HG02623 (cell line): ENCODE results near the gene AP3B1.
"Not testable (repeated sequence)": the region's sequence is repeated elsewhere in the genome, so short reads cannot be mapped to it uniquely, and the experiment has no call there.

Experiments used
- ATAC-seq: cut with Tn5 transposase; IDR thresholded peaks from one replicate; pipeline ENCODE4 v1.9.1; 2021; ENCODE audit warnings: moderate library complexity; ENCODE audit not compliant: unreplicated experiment

The AP3B1 gene

GRCh38 chr5:78070691-78071090, 223.8 kb downstream of the AP3B1 start:
- ATAC-seq = not testable (repeated sequence)

- ATAC-seq = not testable (repeated sequence)
Observed at GRCh38 chr5:78067581-78067980, 226.9 kb downstream of the AP3B1 start.

GRCh38 chr5:78066722-78067121, 227.8 kb downstream of the AP3B1 start:
- not testable (repeated sequence) for ATAC-seq

- ATAC-seq = no peak
Observed at GRCh38 chr5:78065663-78066062, 228.8 kb downstream of the AP3B1 start.

- ATAC-seq = no peak
Observed at GRCh38 chr5:78064941-78065472, 229.5 kb downstream of the AP3B1 start.

- ATAC-seq = no peak
Observed at GRCh38 chr5:78063495-78063894, 231.0 kb downstream of the AP3B1 start.

- no peak for ATAC-seq
Observed at GRCh38 chr5:78062645-78063044, 231.9 kb downstream of the AP3B1 start.

GRCh38 chr5:78060421-78060820, 234.1 kb downstream of the AP3B1 start:
- ATAC-seq = no peak

- ATAC-seq = no peak
Observed at GRCh38 chr5:78058625-78059024, 235.9 kb downstream of the AP3B1 start.

- no peak for ATAC-seq
Observed at GRCh38 chr5:78056901-78057514, 237.5 kb downstream of the AP3B1 start.

GRCh38 chr5:78056053-78056452, 238.4 kb downstream of the AP3B1 start:
- no peak for ATAC-seq

GRCh38 chr5:78050888-78051287, 243.6 kb downstream of the AP3B1 start:
- ATAC-seq = no peak

GRCh38 chr5:78046823-78047222, 247.7 kb downstream of the AP3B1 start:
- ATAC-seq = not testable (repeated sequence)

GRCh38 chr5:78046006-78046405, 248.5 kb downstream of the AP3B1 start:
- ATAC-seq = no peak

GRCh38 chr5:78041805-78042204, 252.7 kb downstream of the AP3B1 start:
- no peak for ATAC-seq

- ATAC-seq = no peak
Observed at GRCh38 chr5:78025540-78025939, 269.0 kb downstream of the AP3B1 start.

GRCh38 chr5:78019744-78020143, 274.8 kb downstream of the AP3B1 start:
- no peak for ATAC-seq

GRCh38 chr5:78016863-78017529, 277.5 kb downstream of the AP3B1 start:
- no peak for ATAC-seq

- ATAC-seq = no peak
Observed at GRCh38 chr5:78009937-78010527, 284.5 kb downstream of the AP3B1 start.

GRCh38 chr5:78008356-78008967, 286.0 kb downstream of the AP3B1 start:
- no peak for ATAC-seq

- ATAC-seq = no peak
Observed at GRCh38 chr5:78007233-78007632, 287.3 kb downstream of the AP3B1 start.

GRCh38 chr5:78006449-78006848, 288.0 kb downstream of the AP3B1 start:
- no peak for ATAC-seq
